Measurements from ENCODE around the gene ULK1. TPM values are rescaled to one million over a fixed set of nuclear protein-coding genes. Genes with fewer than 3 reads are reported as not detected.

ULK1 gene
- 7.6 and 8.1 TPM in 2 replicates for total RNA-seq (2014; rRNA removed; shearing (Covaris generic); ENCODE audit: low replicate concordance)

GRCh38 chr12:131894313-131894860 lies at the start of gene ULK1:
TSS of gene ULK1 (plus strand) at chr12:131894622. CDS start at chr12:131895002, 380 bp downstream.
- H3K9me3 ChIP-seq, result no peaks in the 10 kb centered on the region
- no peaks in the 10 kb centered on the region for H3K27me3 ChIP-seq
- DNase-seq, result peak; percentile 94

GRCh38 chr12:131844656-131845055 lies 49.8 kb upstream of the ULK1 start:
- Histone ChIP-seq H3K9me3 (no peaks in the 10 kb centered on the region), H3K4me3 (no peak overlapping the region), H3K36me3 (no peaks in the 10 kb centered on the region), H3K27me3 (no peaks in the 10 kb centered on the region)
- no peak for DNase-seq

More at GRCh38 chr12:131894313-131894860, at the start of gene ULK1:
- peaks cover 15% of the 10 kb centered on the region for H3K36me3 ChIP-seq
- peak within 1 kb of the TSS; percentile 49 for H3K4me3 ChIP-seq

- no peaks in the 10 kb centered on the region for H3K27me3 ChIP-seq
- no peaks in the 10 kb centered on the region for H3K36me3 ChIP-seq
- no peak for DNase-seq
- no peaks in the 10 kb centered on the region for H3K9me3 ChIP-seq
- H3K4me3 ChIP-seq, result no peak overlapping the region
Observed at GRCh38 chr12:131845121-131845520, 49.3 kb upstream of the ULK1 start.

- Histone ChIP-seq H3K36me3 (no peaks in the 10 kb centered on the region), H3K27me3 (no peaks in the 10 kb centered on the region), H3K4me3 (no peak overlapping the region), H3K9me3 (no peaks in the 10 kb centered on the region)
- no peak for DNase-seq
Observed at GRCh38 chr12:131847456-131847855, 47.0 kb upstream of the ULK1 start.

- Histone ChIP-seq H3K9me3 (no peaks in the 10 kb centered on the region), H3K4me3 (no peak overlapping the region), H3K36me3 (no peaks in the 10 kb centered on the region), H3K27me3 (no peaks in the 10 kb centered on the region)
- no peak for DNase-seq
Observed at GRCh38 chr12:131848753-131849152, 45.7 kb upstream of the ULK1 start.

GRCh38 chr12:131849700-131850553 lies 44.5 kb upstream of the ULK1 start:
- Histone ChIP-seq H3K9me3 (no peaks in the 10 kb centered on the region), H3K4me3 (no peak overlapping the region), H3K27me3 (no peaks in the 10 kb centered on the region), H3K36me3 (no peaks in the 10 kb centered on the region)
- no peak for DNase-seq

GRCh38 chr12:131850856-131851559 lies 43.4 kb upstream of the ULK1 start:
- H3K36me3 ChIP-seq, result no peaks in the 10 kb centered on the region
- H3K9me3 ChIP-seq, result no peaks in the 10 kb centered on the region
- H3K27me3 ChIP-seq, result no peaks in the 10 kb centered on the region
- H3K4me3 ChIP-seq, result no peak overlapping the region
- no peak for DNase-seq

GRCh38 chr12:131851741-131852550 lies 42.5 kb upstream of the ULK1 start:
- Histone ChIP-seq H3K4me3 (no peak overlapping the region), H3K36me3 (no peaks in the 10 kb centered on the region), H3K27me3 (no peaks in the 10 kb centered on the region), H3K9me3 (no peaks in the 10 kb centered on the region)
- DNase-seq, result no peak

- DNase-seq, result peak; percentile 44
Observed at GRCh38 chr12:131852551-131853299, 41.7 kb upstream of the ULK1 start.

GRCh38 chr12:131853832-131854797 lies 40.3 kb upstream of the ULK1 start:
- H3K27me3 ChIP-seq, result no peaks in the 10 kb centered on the region
- H3K4me3 ChIP-seq, result no peak overlapping the region
- DNase-seq, result no peak
- no peaks in the 10 kb centered on the region for H3K9me3 ChIP-seq
- H3K36me3 ChIP-seq, result no peaks in the 10 kb centered on the region

More at GRCh38 chr12:131852551-131853299, 41.7 kb upstream of the ULK1 start:
- H3K36me3 ChIP-seq, result no peaks in the 10 kb centered on the region
- H3K4me3 ChIP-seq, result no peak overlapping the region
- H3K9me3 ChIP-seq, result no peaks in the 10 kb centered on the region
- H3K27me3 ChIP-seq, result no peaks in the 10 kb centered on the region

- H3K27me3 ChIP-seq, result no peaks in the 10 kb centered on the region
Observed at GRCh38 chr12:131854861-131855476, 39.5 kb upstream of the ULK1 start.

GRCh38 chr12:131855521-131856142 lies 38.8 kb upstream of the ULK1 start:
- H3K4me3 ChIP-seq, result no peak overlapping the region
- DNase-seq, result no peak
- H3K36me3 ChIP-seq, result no peaks in the 10 kb centered on the region
- H3K27me3 ChIP-seq, result no peaks in the 10 kb centered on the region
- H3K9me3 ChIP-seq, result no peaks in the 10 kb centered on the region

More at GRCh38 chr12:131854861-131855476, 39.5 kb upstream of the ULK1 start:
- Histone ChIP-seq H3K9me3 (no peaks in the 10 kb centered on the region), H3K4me3 (no peak overlapping the region), H3K36me3 (no peaks in the 10 kb centered on the region)
- no peak for DNase-seq

GRCh38 chr12:131856366-131857097 lies 37.9 kb upstream of the ULK1 start:
- no peaks in the 10 kb centered on the region for H3K9me3 ChIP-seq
- H3K36me3 ChIP-seq, result no peaks in the 10 kb centered on the region
- H3K4me3 ChIP-seq, result no peak overlapping the region
- H3K27me3 ChIP-seq, result no peaks in the 10 kb centered on the region
- DNase-seq, result no peak
